ENCODE results near the gene ZNF274.

Gene ZNF274

GRCh38 chr19:58203814-58204475 is 21.1 kb downstream of the ZNF274 start:
- H3K36me3 ChIP-seq = peaks cover 43% of the 10 kb centered on the region
- peaks cover 17% of the 10 kb centered on the region for H3K9me3 ChIP-seq

GRCh38 chr19:58204566-58204965 is 21.7 kb downstream of the ZNF274 start:
- H3K9me3 ChIP-seq = peaks cover 15% of the 10 kb centered on the region
- H3K4me1 ChIP-seq = no peaks in the 10 kb centered on the region
- DNase-seq = no peak
- H3K27me3 ChIP-seq = no peaks in the 10 kb centered on the region
- H3K36me3 ChIP-seq = peaks cover 49% of the 10 kb centered on the region
- no peak overlapping the region for H3K4me3 ChIP-seq (ENCODE audit: low read depth, low read length)
- TF ChIP-seq CTCF (IDR thresholded peaks at IDR 0.05; ENCODE audit: low read depth, low read length) = no peak

More at GRCh38 chr19:58203814-58204475, 21.1 kb downstream of the ZNF274 start:
- DNase-seq = no peak
- no peak overlapping the region for H3K4me3 ChIP-seq (ENCODE audit: low read depth, low read length)
- H3K4me1 ChIP-seq = no peaks in the 10 kb centered on the region
- no peak for TF ChIP-seq CTCF (IDR thresholded peaks at IDR 0.05; ENCODE audit: low read depth, low read length)
- H3K27me3 ChIP-seq = no peaks in the 10 kb centered on the region

GRCh38 chr19:58209577-58209976 is 26.7 kb downstream of the ZNF274 start:
- H3K9me3 ChIP-seq = peaks cover 13% of the 10 kb centered on the region
- H3K27me3 ChIP-seq = no peaks in the 10 kb centered on the region
- no peaks in the 10 kb centered on the region for H3K4me1 ChIP-seq
- H3K36me3 ChIP-seq = peaks cover 85% of the 10 kb centered on the region
- H3K4me3 ChIP-seq (ENCODE audit: low read depth, low read length) = no peak overlapping the region
- no peak for TF ChIP-seq CTCF (IDR thresholded peaks at IDR 0.05; ENCODE audit: low read depth, low read length)
- no peak for DNase-seq

GRCh38 chr19:58212336-58213074 is 29.6 kb downstream of the ZNF274 start:
- no peak overlapping the region for H3K4me3 ChIP-seq (ENCODE audit: low read depth, low read length)
- H3K27me3 ChIP-seq = no peaks in the 10 kb centered on the region
- TF ChIP-seq CTCF (IDR thresholded peaks at IDR 0.05; ENCODE audit: low read depth, low read length) = no peak
- no peak for DNase-seq
- H3K4me1 ChIP-seq = no peaks in the 10 kb centered on the region
- peaks cover 66% of the 10 kb centered on the region for H3K36me3 ChIP-seq
- H3K9me3 ChIP-seq = peaks cover 13% of the 10 kb centered on the region

GRCh38 chr19:58213075-58213369 is 30.2 kb downstream of the ZNF274 start:
- no peak for DNase-seq
- Histone ChIP-seq H3K9me3 (peaks cover 15% of the 10 kb centered on the region), H3K36me3 (peaks cover 61% of the 10 kb centered on the region), H3K4me1 (no peaks in the 10 kb centered on the region), H3K27me3 (no peaks in the 10 kb centered on the region), H3K4me3 (ENCODE audit: low read depth, low read length) (no peak overlapping the region)
- TF ChIP-seq CTCF (IDR thresholded peaks at IDR 0.05; ENCODE audit: low read depth, low read length) = no peak

- Histone ChIP-seq H3K27me3 (no peaks in the 10 kb centered on the region), H3K4me1 (no peaks in the 10 kb centered on the region), H3K36me3 (peaks cover 20% of the 10 kb centered on the region), H3K9me3 (peaks cover 8% of the 10 kb centered on the region), H3K4me3 (ENCODE audit: low read depth, low read length) (no peak overlapping the region)
- TF ChIP-seq CTCF (IDR thresholded peaks at IDR 0.05; ENCODE audit: low read depth, low read length) = no peak
- no peak for DNase-seq
These were observed 34.2 kb downstream of the ZNF274 start for GRCh38 chr19:58217069-58217481.
